K562 (cell line): ENCODE measurements around the gene SPPL2C. TPM values are rescaled to one million over a fixed set of nuclear protein-coding genes. Genes with fewer than 3 reads are reported as not detected.

Experiments
- ATAC-seq: fragments of 200-7000 bp; cut with Tn5 transposase; 3 replicates; pipeline ENCODE4 v1.9.1; 2020; ENCODE audit warnings: moderate library complexity
- BruUV-seq: library from RNA; stranded (reverse); fragments of 400-500 nt; replicated peaks from 2 replicates; lab custom pipeline; 2021; lab: Mats Ljungman, UMichigan
- CTCF ChIA-PET: fragments of 300-600 bp; formaldehyde crosslinking; extraction: SDS; loops from one replicate; lab custom pipeline; 2021; ENCODE audit warnings: low intra/inter-chr PET ratio; lab: Yijun Ruan, JAX
- POLR2A ChIA-PET: fragments of 300-600, 350-650 bp; sonication (Branson Sonifier 250); formaldehyde crosslinking; extraction: SDS; loops from one replicate; lab custom pipeline; 2021; ENCODE audit warnings: antibody characterized with exemption, inconsistent platforms; lab: Yijun Ruan, JAX
- DNase-seq, 4 experiments: peaks; one replicate each; pipeline versions ENCODE4 v3.0.0 to v3.0.0-alpha.2; 2011 to 2018; ENCODE audit warnings: low spot score in 3 of 4, mixed read lengths in 3 of 4; ENCODE audit errors: extremely low read depth in 1 of 4
- FAIRE-seq: peaks from 2 replicates; lab custom pipeline; 2011; peaks lifted over from hg19 to GRCh38; lab: Jason Lieb, UNC
- H2AFZ ChIP-seq: 2 replicates; pipeline ENCODE4 v1.6.0; 2011; ENCODE audit warnings: low read depth, low read length, control low read depth, inconsistent platforms
- H3K27ac ChIP-seq: fragments of 200-600 bp; 3 replicates; pipeline ENCODE4 v1.8.0; 2011; ENCODE audit warnings: low read depth, mild to moderate bottlenecking, control low read depth, inconsistent platforms, low read length, moderate library complexity, mixed read lengths; ENCODE audit errors: extremely low read depth
- H3K27me3 ChIP-seq, 2 experiments: fragments of 300-600 bp in 1 of 2; 2 replicates in 1 of 2; 3 replicates in 1 of 2; pipeline versions ENCODE4 v1.6.0 to v1.8.0; 2011; ENCODE audit warnings: inconsistent platforms in 2 of 2, low read length in 2 of 2, mild to moderate bottlenecking in 1 of 2, mixed read lengths in 1 of 2, moderate library complexity in 1 of 2; ENCODE audit not compliant: control insufficient read depth in 2 of 2, insufficient read depth in 2 of 2
- H3K36me3 ChIP-seq: fragments of 300-600 bp; 3 replicates; pipeline ENCODE4 v1.8.0; 2011; ENCODE audit warnings: mild to moderate bottlenecking, low read length, inconsistent platforms; ENCODE audit not compliant: control insufficient read depth, insufficient read depth
- H3K4me1 ChIP-seq, 2 experiments: fragments of 200-600 bp in 1 of 2; replicated peaks in 1 of 2; 2 replicates in 1 of 2; 3 replicates in 1 of 2; pipeline versions ENCODE4 v1.5.1 to v1.8.0; 2011; ENCODE audit warnings: inconsistent platforms in 2 of 2, low read length in 2 of 2, mild to moderate bottlenecking in 1 of 2, mixed read lengths in 1 of 2, moderate library complexity in 1 of 2; ENCODE audit not compliant: control insufficient read depth in 2 of 2, insufficient read depth in 2 of 2
- H3K4me2 ChIP-seq: 2 replicates; pipeline ENCODE4 v1.6.1; 2011; ENCODE audit warnings: low read length, control low read depth, inconsistent platforms, mixed read lengths; ENCODE audit not compliant: insufficient read depth
- H3K4me3 ChIP-seq: fragments of 200-600 bp; sonication (generic), shearing (Covaris generic); 2 replicates; pipeline ENCODE4 v1.5.1; 2016; ENCODE audit warnings: control low read depth, inconsistent platforms
- H3K79me2 ChIP-seq: fragments of 200-600 bp; 3 replicates; pipeline ENCODE4 v1.8.0; 2011; ENCODE audit warnings: low read length, inconsistent platforms; ENCODE audit not compliant: control insufficient read depth, insufficient read depth
- H3K9ac ChIP-seq, 2 experiments: 2 replicates each; pipeline versions ENCODE4 v1.6.0 to v1.6.1; 2011; ENCODE audit warnings: low read depth in 2 of 2, low read length in 2 of 2, control low read depth in 1 of 2, inconsistent platforms in 1 of 2, mild to moderate bottlenecking in 1 of 2, mixed read lengths in 1 of 2; ENCODE audit not compliant: insufficient read depth in 1 of 2
- H3K9me1 ChIP-seq: one replicate; pipeline ENCODE4 v1.6.0; 2011; ENCODE audit warnings: inconsistent platforms, mild to moderate bottlenecking, low read length, moderate library complexity; ENCODE audit not compliant: control insufficient read depth, insufficient read depth
- H3K9me3 ChIP-seq: replicated peaks from 2 replicates; pipeline ENCODE4 v1.5.1; 2011; ENCODE audit warnings: low read depth, low read length, inconsistent platforms; ENCODE audit not compliant: control insufficient read depth, insufficient read depth
- H4K20me1 ChIP-seq: replicated peaks from 2 replicates; pipeline ENCODE4 v1.6.1; 2011; ENCODE audit warnings: low read length, inconsistent platforms, mixed read lengths; ENCODE audit not compliant: control insufficient read depth, insufficient read depth
- CHD2 ChIP-seq: IDR thresholded peaks from 2 replicates; pipeline ENCODE4 v1.6.1; 2011; ENCODE audit warnings: low read depth, low read length
- CREBBP ChIP-seq: IDR thresholded peaks from one replicate; pipeline ENCODE4 v1.6.1; 2012; ENCODE audit warnings: low read depth, mild to moderate bottlenecking, control low read depth, inconsistent platforms, low read length
- GMEB1 ChIP-seq: fragments of 250-450 bp; sonication (Bioruptor Pico); IDR thresholded peaks from 2 replicates; pipeline ENCODE4 v1.4.0; 2020; ENCODE audit warnings: mild to moderate bottlenecking
- RCOR1 ChIP-seq, 2 experiments: IDR thresholded peaks; 2 replicates each; pipeline ENCODE4 v1.6.1; 2012; ENCODE audit warnings: low read depth in 2 of 2, low read length in 2 of 2, borderline replicate concordance in 1 of 2, improper control_type of control experiment in 1 of 2
- TAF1 ChIP-seq: IDR thresholded peaks from 2 replicates; pipeline ENCODE4 v1.6.1; 2011; ENCODE audit warnings: mild to moderate bottlenecking, low read length, moderate library complexity; ENCODE audit not compliant: insufficient read depth, control insufficient read depth, severe bottlenecking; ENCODE audit errors: extremely low read depth
- ZBTB40 ChIP-seq, 2 experiments: fragments of 450-650 bp in 1 of 2; sonication (generic) in 1 of 2; formaldehyde crosslinking in 1 of 2; IDR thresholded peaks; 2 replicates each; pipeline versions ENCODE4 v1.7.1 to v1.9.0; 2016 to 2022; ENCODE audit warnings: inconsistent platforms in 1 of 2, mild to moderate bottlenecking in 1 of 2, missing genetic modification reagents in 1 of 2
- ZC3H4 ChIP-seq: sonication (generic); formaldehyde crosslinking; IDR thresholded peaks from 2 replicates; pipeline ENCODE4 v1.9.0; 2021; ENCODE audit warnings: missing genetic modification reagents, borderline replicate concordance
- ZNF79 ChIP-seq: fragments of 250-450 bp; sonication (Bioruptor Pico); IDR thresholded peaks from 2 replicates; pipeline ENCODE4 v1.4.0; 2020; ENCODE audit warnings: low read depth, mild to moderate bottlenecking, moderate library complexity
- WGBS: fragments of 100-300 bp; shearing (Covaris generic); methylation state at CpG from one replicate; pipeline ENCODE4 v1.1.6; 2016; ENCODE audit warnings: low coverage, mixed read lengths; ENCODE audit not compliant: insufficient coverage; ENCODE audit errors: missing lambda C conversion rate; 5-methylcytosine and 5-hydroxymethylcytosine counted together
- in situ Hi-C: fragments of 300-500 bp; cut with MboI; formaldehyde crosslinking; loops from 4 replicates; pipeline ENCODE4 v1.15.0; 2018; ENCODE audit warnings: inconsistent platforms, mixed read lengths
- intact Hi-C: fragments of 100-400 bp; cut with micrococcal nuclease; formaldehyde crosslinking; loops from 2 replicates; pipeline ENCODE4 v1.14.2; 2022
- polyA plus RNA-seq, 8 experiments: library from polyadenylated mRNA; depleted of rRNA in 4 of 8; stranded (reverse) in 5 of 8; unstranded in 3 of 8; fragments of >200 nt; fragmentation: Nextera tagmentation in 2 of 8; fragmentation: Illumina TruSeq in 1 of 8; extraction: Ambion mirVana in 2 of 8; extraction: Trizol in 1 of 8; gene quantifications; 2 replicates each; pipeline versions ENCODE4 v1.2.1 to v1.2.3, GENCODE V29; 2011 to 2014; ENCODE audit warnings: inconsistent platforms in 1 of 8, missing spikeins in 1 of 8
- total RNA-seq, 7 experiments: library from RNA; depleted of rRNA in 6 of 7; stranded (reverse); fragments of >200 nt in 6 of 7; fragmentation: Illumina TruSeq in 2 of 7; extraction: Trizol in 2 of 7; gene quantifications; 2 replicates each; pipeline versions ENCODE4 v1.2.1 to v1.2.3, GENCODE V29; 2011 to 2021; ENCODE audit warnings: low replicate concordance in 1 of 7

Gene SPPL2C
- total and polyA plus RNA-seq, 9 of the 15 experiments (the other 6 are each of a cell fraction or from before 2014, with no cell fraction given) = not detected

- no peak for DNase-seq
- ChIA-PET POLR2A (interaction anchor here (0.6 kb wide), 1 partner anchor 194 kb away, joined by 3 read pairs; no protein-coding TSS in a partner anchor), CTCF (no interaction called here)
- Histone ChIP-seq H3K9me1 (no peaks in the 10 kb centered on the region), H3K9ac (no peak overlapping the region), H3K9me3 (no peaks in the 10 kb centered on the region), H3K79me2 (no peaks in the 10 kb centered on the region), H3K4me3 (no peak overlapping the region), H3K4me2 (no peak overlapping the region), H3K27ac (no peak overlapping the region), H3K4me1 (no peaks in the 10 kb centered on the region), H4K20me1 (no peaks in the 10 kb centered on the region), H2AFZ (no peak overlapping the region), H3K36me3 (no peaks in the 10 kb centered on the region), H3K27me3 (peaks cover 19 to 40% of the 10 kb centered on the region in 2 experiments; a peak in 3 of 5 replicates)
- intact Hi-C loops = no loop called here
- in situ Hi-C loops = no loop called here
- TF ChIP-seq ZNF79 (CRISPR knock-in tag) (no peak), CHD2 (no peak), GMEB1 (CRISPR knock-in tag) (no peak), ZBTB40 (IDR thresholded peaks at IDR 0.05) (no peak), ZBTB40 (CRISPR knock-in tag; IDR thresholded peaks at IDR 0.05) (no peak), ZC3H4 (CRISPR knock-in tag) (no peak), CREBBP (no peak), TAF1 (no peak), RCOR1 (IDR thresholded peaks at IDR 0.05; ENCODE audit: borderline replicate concordance in 1 of 2, low read depth in 2 of 2, low read length in 2 of 2) (no peak)
- WGBS = 2% methylated on average over 7 of the region's 7 CpGs
- peak; percentile 6 for FAIRE-seq
- ATAC-seq = no peak
- no TSS peak for BruUV-seq
Measured at GRCh38 chr17:45861165-45861564, 16.5 kb downstream of the SPPL2C start.
